SK-N-SH treated with all-trans-retinoic acid at 6 μM for 48 hours (cell line): ENCODE data around the gene RAMACL.

ENCODE experiments used
- CSDC2 ChIP-seq: fragments of 250-450 bp; sonication (Bioruptor Pico); IDR thresholded peaks from 2 replicates; pipeline ENCODE4 v1.5.0; 2020; ENCODE audit warnings: mild to moderate bottlenecking, moderate library complexity
- TF ChIP-seq, protein P1 (sequence below): fragments of 250-450 bp; sonication (Bioruptor Pico); IDR thresholded peaks from 2 replicates; pipeline ENCODE4 v1.8.0; 2020; ENCODE audit warnings: mild to moderate bottlenecking, moderate library complexity, borderline replicate concordance
- TF ChIP-seq, protein P2 (sequence below): fragments of 250-450 bp; sonication (Bioruptor Pico); IDR thresholded peaks from 2 replicates; pipeline ENCODE4 v1.8.0; 2021; ENCODE audit warnings: low read depth, mild to moderate bottlenecking, moderate library complexity, borderline replicate concordance

DNA sequence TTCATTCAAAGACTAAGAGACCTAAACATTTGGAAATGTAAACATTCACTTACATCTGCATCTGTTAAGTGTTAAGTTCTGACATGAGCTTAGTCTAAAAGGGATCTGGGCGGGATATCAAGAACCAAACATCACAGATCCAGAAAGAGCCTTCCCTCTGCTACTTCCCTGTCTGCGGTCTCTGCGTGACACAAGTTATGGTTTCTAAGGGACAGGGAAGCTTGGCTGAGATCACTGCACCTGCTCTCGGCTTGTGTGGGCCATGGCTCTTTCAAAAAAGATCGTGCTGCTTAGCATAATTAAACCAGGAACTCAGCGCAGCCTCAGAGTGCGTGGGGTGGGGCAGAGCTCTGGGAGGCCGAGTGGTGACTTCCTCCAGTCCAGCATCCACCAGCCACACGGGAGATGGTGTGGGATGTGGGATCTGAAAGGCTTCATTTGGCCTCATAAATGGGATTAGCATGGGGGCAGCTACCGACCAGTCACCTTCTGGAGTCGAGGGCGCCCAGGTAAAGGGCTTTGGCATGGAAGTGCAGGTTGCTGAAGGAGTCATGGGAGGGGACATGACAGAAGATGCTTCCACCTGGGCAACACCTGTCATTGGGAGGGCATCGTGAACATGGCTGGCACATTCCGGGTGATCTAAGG, 16.7 kb upstream of the RAMACL start:
- TF ChIP-seq, protein P1, sequence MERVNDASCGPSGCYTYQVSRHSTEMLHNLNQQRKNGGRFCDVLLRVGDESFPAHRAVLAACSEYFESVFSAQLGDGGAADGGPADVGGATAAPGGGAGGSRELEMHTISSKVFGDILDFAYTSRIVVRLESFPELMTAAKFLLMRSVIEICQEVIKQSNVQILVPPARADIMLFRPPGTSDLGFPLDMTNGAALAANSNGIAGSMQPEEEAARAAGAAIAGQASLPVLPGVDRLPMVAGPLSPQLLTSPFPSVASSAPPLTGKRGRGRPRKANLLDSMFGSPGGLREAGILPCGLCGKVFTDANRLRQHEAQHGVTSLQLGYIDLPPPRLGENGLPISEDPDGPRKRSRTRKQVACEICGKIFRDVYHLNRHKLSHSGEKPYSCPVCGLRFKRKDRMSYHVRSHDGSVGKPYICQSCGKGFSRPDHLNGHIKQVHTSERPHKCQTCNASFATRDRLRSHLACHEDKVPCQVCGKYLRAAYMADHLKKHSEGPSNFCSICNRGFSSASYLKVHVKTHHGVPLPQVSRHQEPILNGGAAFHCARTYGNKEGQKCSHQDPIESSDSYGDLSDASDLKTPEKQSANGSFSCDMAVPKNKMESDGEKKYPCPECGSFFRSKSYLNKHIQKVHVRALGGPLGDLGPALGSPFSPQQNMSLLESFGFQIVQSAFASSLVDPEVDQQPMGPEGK (CRISPR knock-in tag), result no peak
- TF ChIP-seq CSDC2, result no peak
- TF ChIP-seq, protein P2, sequence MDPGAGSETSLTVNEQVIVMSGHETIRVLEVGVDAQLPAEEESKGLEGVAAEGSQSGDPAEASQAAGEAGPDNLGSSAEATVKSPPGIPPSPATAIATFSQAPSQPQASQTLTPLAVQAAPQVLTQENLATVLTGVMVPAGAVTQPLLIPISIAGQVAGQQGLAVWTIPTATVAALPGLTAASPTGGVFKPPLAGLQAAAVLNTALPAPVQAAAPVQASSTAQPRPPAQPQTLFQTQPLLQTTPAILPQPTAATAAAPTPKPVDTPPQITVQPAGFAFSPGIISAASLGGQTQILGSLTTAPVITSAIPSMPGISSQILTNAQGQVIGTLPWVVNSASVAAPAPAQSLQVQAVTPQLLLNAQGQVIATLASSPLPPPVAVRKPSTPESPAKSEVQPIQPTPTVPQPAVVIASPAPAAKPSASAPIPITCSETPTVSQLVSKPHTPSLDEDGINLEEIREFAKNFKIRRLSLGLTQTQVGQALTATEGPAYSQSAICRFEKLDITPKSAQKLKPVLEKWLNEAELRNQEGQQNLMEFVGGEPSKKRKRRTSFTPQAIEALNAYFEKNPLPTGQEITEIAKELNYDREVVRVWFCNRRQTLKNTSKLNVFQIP (CRISPR knock-in tag), result no peak
